HepG2 (cell line): ENCODE measurements around the gene UBA6. TPM values are rescaled to one million over a fixed set of nuclear protein-coding genes. Genes with fewer than 3 reads are reported as not detected.

Source experiments
- ATAC-seq: fragments of 200-7000 bp; cut with Tn5 transposase; 3 replicates; pipeline ENCODE4 v1.9.1; 2020; ENCODE audit warnings: mild to moderate bottlenecking, moderate library complexity
- BruUV-seq: library from RNA; stranded (reverse); fragments of 400-500 nt; replicated peaks from 2 replicates; lab custom pipeline; 2021; lab: Mats Ljungman, UMichigan
- CTCF ChIA-PET: fragments of 300-600 bp; formaldehyde crosslinking; extraction: SDS; loops from one replicate; lab custom pipeline; 2021; ENCODE audit warnings: low total read pairs, inconsistent platforms, low intra/inter-chr PET ratio; lab: Yijun Ruan, JAX
- POLR2A ChIA-PET: fragments of 350-600 bp; sonication (Branson Sonifier 250); formaldehyde crosslinking; loops from one replicate; lab custom pipeline; 2020; ENCODE audit warnings: antibody characterized with exemption, inconsistent platforms; lab: Yijun Ruan, JAX
- DNase-seq: peaks from one replicate; pipeline ENCODE4 v3.0.0-alpha.2; 2015; ENCODE audit warnings: low spot score
- FAIRE-seq: peaks from 3 replicates; lab custom pipeline; 2011; peaks lifted over from hg19 to GRCh38; lab: Jason Lieb, UNC
- H2AFZ ChIP-seq: one replicate; pipeline ENCODE4 v1.6.1; 2011; ENCODE audit warnings: low read length, inconsistent platforms
- H3K27ac ChIP-seq: fragments of 300-600 bp; 3 replicates; pipeline ENCODE4 v1.8.0; 2011; ENCODE audit warnings: mixed run types, mild to moderate bottlenecking, mixed read lengths, low read length, inconsistent platforms; ENCODE audit not compliant: insufficient read depth; ENCODE audit errors: extremely low read length
- H3K27me3 ChIP-seq, 2 experiments: fragments of 200-600 bp in 1 of 2; 2 replicates in 1 of 2; 3 replicates in 1 of 2; pipeline versions ENCODE4 v1.6.0 to v1.8.0; 2011; ENCODE audit warnings: low read length in 2 of 2, mild to moderate bottlenecking in 2 of 2, moderate library complexity in 2 of 2, inconsistent platforms in 1 of 2; ENCODE audit not compliant: insufficient read depth in 2 of 2, control insufficient read depth in 1 of 2
- H3K36me3 ChIP-seq, 2 experiments: fragments of 200-600 bp in 1 of 2; replicated peaks in 1 of 2; 2 replicates in 1 of 2; 3 replicates in 1 of 2; pipeline versions ENCODE4 v1.5.1 to v1.8.0; 2011; ENCODE audit warnings: low read length in 2 of 2, inconsistent platforms in 1 of 2; ENCODE audit not compliant: insufficient read depth in 2 of 2, control insufficient read depth in 1 of 2
- H3K4me1 ChIP-seq: 2 replicates; pipeline ENCODE4 v1.5.1; 2012; ENCODE audit warnings: low read length, inconsistent platforms; ENCODE audit not compliant: insufficient read depth
- H3K4me2 ChIP-seq: 2 replicates; pipeline ENCODE4 v1.6.0; 2011; ENCODE audit warnings: low read depth, low read length, inconsistent platforms
- H3K4me3 ChIP-seq, 3 experiments: fragments of 200-600 bp in 1 of 3; sonication (generic), shearing (Covaris generic) in 1 of 3; replicated peaks in 1 of 3; 2 replicates each; pipeline ENCODE4 v1.5.1; 2011 to 2016; ENCODE audit warnings: low read length in 3 of 3, inconsistent platforms in 2 of 3, low read depth in 2 of 3, mild to moderate bottlenecking in 2 of 3, control low read depth in 1 of 3, mixed read lengths in 1 of 3; ENCODE audit not compliant: insufficient read depth in 1 of 3
- H3K79me2 ChIP-seq: one replicate; pipeline ENCODE4 v1.6.1; 2011; ENCODE audit warnings: low read length, inconsistent platforms; ENCODE audit not compliant: insufficient read depth
- H3K9ac ChIP-seq: 2 replicates; pipeline ENCODE4 v1.6.0; 2011; ENCODE audit warnings: mild to moderate bottlenecking, low read depth, low read length, inconsistent platforms; ENCODE audit not compliant: insufficient read depth
- H3K9me3 ChIP-seq: 2 replicates; pipeline ENCODE4 v1.5.1; 2012; ENCODE audit warnings: mild to moderate bottlenecking, low read length
- H4K20me1 ChIP-seq: 2 replicates; pipeline ENCODE4 v1.6.0; 2011; ENCODE audit warnings: inconsistent platforms, mild to moderate bottlenecking, low read length, moderate library complexity; ENCODE audit not compliant: insufficient read depth
- ATRX ChIP-seq: sonication (generic); formaldehyde crosslinking; IDR thresholded peaks from 2 replicates; pipeline ENCODE4 v1.4.0; 2020; ENCODE audit warnings: missing genetic modification reagents, borderline replicate concordance
- EZH2 ChIP-seq: conservative IDR thresholded peaks from 2 replicates; pipeline ENCODE4 v1.6.1; 2012; ENCODE audit warnings: mild to moderate bottlenecking, low read depth, low read length, moderate library complexity
- HIC2 ChIP-seq: sonication (generic); formaldehyde crosslinking; IDR thresholded peaks from 2 replicates; pipeline ENCODE4 v1.9.0; 2022; ENCODE audit warnings: low read depth, missing genetic modification reagents
- HNRNPL ChIP-seq: fragments of 200-400 bp; formaldehyde crosslinking; IDR thresholded peaks from 2 replicates; pipeline ENCODE4 v1.6.1; 2017; ENCODE audit warnings: mild to moderate bottlenecking, low read depth, low read length
- MNT ChIP-seq: fragments of 450-650 bp; IDR thresholded peaks from 2 replicates; pipeline ENCODE4 v1.6.1; 2016
- MYC ChIP-seq: sonication (generic); formaldehyde crosslinking; IDR thresholded peaks from 2 replicates; pipeline ENCODE4 v1.9.0; 2021; ENCODE audit warnings: missing genetic modification reagents, borderline replicate concordance
- NR2F1 ChIP-seq, 2 experiments: fragments of 450-650 bp in 1 of 2; formaldehyde crosslinking in 1 of 2; IDR thresholded peaks; 2 replicates each; pipeline versions ENCODE4 v1.5.0 to v1.6.1; 2016 to 2020; ENCODE audit warnings: mild to moderate bottlenecking in 1 of 2, missing compliant biosample characterization in 1 of 2, missing genetic modification reagents in 1 of 2, moderate library complexity in 1 of 2
- ZNF333 ChIP-seq: sonication (generic); formaldehyde crosslinking; IDR thresholded peaks from 2 replicates; pipeline ENCODE4 v1.4.0; 2020; ENCODE audit warnings: mild to moderate bottlenecking, missing genetic modification reagents, borderline replicate concordance
- ZNF652 ChIP-seq: IDR thresholded peaks from 2 replicates; pipeline ENCODE4 v1.6.1; 2016; ENCODE audit warnings: low read depth, borderline replicate concordance
- ZUFSP ChIP-seq: sonication (generic); formaldehyde crosslinking; IDR thresholded peaks from 2 replicates; pipeline ENCODE4 v1.9.0; 2021; ENCODE audit warnings: missing genetic modification reagents, mild to moderate bottlenecking, borderline replicate concordance
- WGBS: methylation state at CpG from one replicate; pipeline ENCODE4 v1.1.6; 2017; ENCODE audit warnings: low lambda C conversion rate; 5-methylcytosine and 5-hydroxymethylcytosine counted together
- in situ Hi-C: cut with HindIII; loops from 2 replicates; pipeline ENCODE4 v1.10.0; 2017; ENCODE audit warnings: low pct_unique_long_range_greater_than_20kb; ENCODE audit not compliant: extremely low pct_ligation_motif_present
- intact Hi-C: fragments of 100-400 bp; cut with micrococcal nuclease; formaldehyde crosslinking; loops from one replicate; pipeline ENCODE4 v1.10.0; 2022; ENCODE audit not compliant: unreplicated experiment
- polyA plus RNA-seq, 8 experiments: library from polyadenylated mRNA; depleted of rRNA in 3 of 8; stranded (reverse) in 7 of 8; unstranded in 1 of 8; fragments of >200 nt; fragmentation: Illumina TruSeq in 4 of 8; extraction: Trizol in 4 of 8; gene quantifications; 2 replicates each; pipeline versions ENCODE4 v1.2.1 to v1.2.3, GENCODE V29; 2011 to 2016; ENCODE audit warnings: low read depth in 4 of 8, missing spikeins in 1 of 8, mixed read lengths in 1 of 8; ENCODE audit not compliant: insufficient read depth in 1 of 8
- total RNA-seq, 5 experiments: library from RNA; depleted of rRNA; stranded (reverse); fragments of >200 nt; fragmentation: Illumina TruSeq; extraction: Trizol; gene quantifications; 2 replicates each; pipeline ENCODE4 v1.2.3, GENCODE V29; 2016; ENCODE audit warnings: low read depth in 1 of 5

Gene UBA6
- total and polyA plus RNA-seq, 2 of the 13 experiments (the other 11 are each of a cell fraction or from before 2014, with no cell fraction given) = 33.3 to 75.4 TPM

GRCh38 chr4:67750691-67751090 lies 49.7 kb upstream of the UBA6 start:
- TF ChIP-seq ZUFSP (CRISPR knock-in tag) = no peak
- no peak for TF ChIP-seq HIC2 (CRISPR knock-in tag)
- TF ChIP-seq EZH2 = no peak
- no peak for TF ChIP-seq MNT
- no peak for TF ChIP-seq ZNF333
- TF ChIP-seq ZNF652 = no peak
- no peak for TF ChIP-seq NR2F1 (CRISPR knock-in tag; IDR thresholded peaks at IDR 0.05)
- no peak for TF ChIP-seq HNRNPL
- TF ChIP-seq ATRX (CRISPR knock-in tag) = no peak
- TF ChIP-seq MYC = no peak
- Histone ChIP-seq H3K27me3 (no peaks in the 10 kb centered on the region), H3K4me1 (no peaks in the 10 kb centered on the region), H2AFZ (no peak overlapping the region), H3K9me3 (no peaks in the 10 kb centered on the region), H4K20me1 (no peaks in the 10 kb centered on the region), H3K9ac (no peak overlapping the region), H3K4me3 (no peak overlapping the region), H3K27ac (no peak overlapping the region), H3K4me2 (no peak overlapping the region), H3K36me3 (no peaks in the 10 kb centered on the region), H3K79me2 (no peaks in the 10 kb centered on the region)
- intact Hi-C loops (no loop called here), in situ Hi-C loops (no loop called here)
- DNase-seq (no peak), FAIRE-seq (no peak), ATAC-seq (no peak)
- BruUV-seq = no TSS peak
- ChIA-PET CTCF (no interaction called here), POLR2A (no interaction called here)
- WGBS = 79% methylated on average over 4 of the region's 4 CpGs
